GM23338 (cell line): ENCODE data around the gene HMCN2. TPM values are rescaled to one million over a fixed set of nuclear protein-coding genes. Genes with fewer than 3 reads are reported as not detected.

Experiments
- ATAC-seq: fragments of 200-7000 bp; cut with Tn5 transposase; 3 replicates; pipeline ENCODE4 v1.9.1; 2020
- DNase-seq: peaks from one replicate; pipeline ENCODE4 v3.0.0-alpha.2; 2015; ENCODE audit warnings: low spot score
- H2AFZ ChIP-seq: fragments of 200-600 bp; sonication (generic); 2 replicates; pipeline ENCODE4 v1.8.0; 2016; ENCODE audit warnings: antibody characterized with exemption, mild to moderate bottlenecking, moderate library complexity
- H3F3A ChIP-seq: fragments of 200-600 bp; sonication (generic); replicated peaks from 2 replicates; pipeline ENCODE4 v1.8.0; 2017; ENCODE audit warnings: antibody characterized with exemption, mixed run types, low read depth
- H3K27ac ChIP-seq: fragments of 200-600 bp; sonication (generic); 2 replicates; pipeline ENCODE4 v1.6.1; 2016; ENCODE audit warnings: low read depth
- H3K27me3 ChIP-seq: fragments of 200-600 bp; sonication (generic); 2 replicates; pipeline ENCODE4 v1.8.0; 2016; ENCODE audit warnings: mild to moderate bottlenecking, mixed run types, moderate library complexity; ENCODE audit not compliant: insufficient read depth
- H3K36me3 ChIP-seq: fragments of 200-600 bp; sonication (generic); 2 replicates; pipeline ENCODE4 v1.8.0; 2016; ENCODE audit warnings: mild to moderate bottlenecking; ENCODE audit not compliant: insufficient read depth
- H3K4me1 ChIP-seq: fragments of 200-600 bp; sonication (generic); 2 replicates; pipeline ENCODE4 v1.8.0; 2016; ENCODE audit warnings: mild to moderate bottlenecking, moderate library complexity; ENCODE audit not compliant: insufficient read depth
- H3K4me2 ChIP-seq: fragments of 200-600 bp; sonication (generic); 2 replicates; pipeline ENCODE4 v1.7.1; 2017; ENCODE audit warnings: mixed run types
- H3K4me3 ChIP-seq: fragments of 200-600 bp; sonication (generic); 2 replicates; pipeline ENCODE4 v1.6.1; 2016; ENCODE audit warnings: mixed run types
- H3K79me2 ChIP-seq: fragments of 200-600 bp; sonication (generic); replicated peaks from 2 replicates; pipeline ENCODE4 v1.8.0; 2017; ENCODE audit warnings: mild to moderate bottlenecking; ENCODE audit not compliant: insufficient read depth
- H3K9me2 ChIP-seq: fragments of 200-600 bp; sonication (generic); 2 replicates; pipeline ENCODE4 v1.8.0; 2017; ENCODE audit not compliant: insufficient read depth
- H4K20me1 ChIP-seq: fragments of 200-600 bp; sonication (generic); replicated peaks from 2 replicates; pipeline ENCODE4 v1.8.0; 2017; ENCODE audit warnings: mild to moderate bottlenecking; ENCODE audit not compliant: insufficient read depth
- H3K27ac Mint-ChIP-seq: 2 replicates; pipeline ENCODE4 v1.8.0; 2020; ENCODE audit warnings: inconsistent platforms, mild to moderate bottlenecking, moderate library complexity, mixed read lengths
- H3K27me3 Mint-ChIP-seq: 3 replicates; pipeline ENCODE4 v1.8.0; 2022; ENCODE audit warnings: low read depth, mild to moderate bottlenecking, moderate library complexity, mixed read lengths, inconsistent platforms; ENCODE audit not compliant: insufficient read depth, poor library complexity
- H3K36me3 Mint-ChIP-seq: 3 replicates; pipeline ENCODE4 v1.8.0; 2021; ENCODE audit warnings: low read depth, mild to moderate bottlenecking, inconsistent platforms, moderate library complexity, mixed read lengths
- H3K4me1 Mint-ChIP-seq: 3 replicates; pipeline ENCODE4 v1.8.0; 2020; ENCODE audit warnings: mild to moderate bottlenecking, inconsistent platforms, mixed read lengths
- H3K4me3 Mint-ChIP-seq: 3 replicates; pipeline ENCODE4 v1.8.0; 2021; ENCODE audit warnings: moderate library complexity, mild to moderate bottlenecking, inconsistent platforms, mixed read lengths
- H3K9me3 Mint-ChIP-seq: 3 replicates; pipeline ENCODE4 v1.8.0; 2020; ENCODE audit warnings: moderate library complexity, mild to moderate bottlenecking, inconsistent platforms, mixed read lengths
- CREB1 ChIP-seq: fragments of 250-450 bp; sonication (Bioruptor Pico); IDR thresholded peaks from 2 replicates; pipeline ENCODE4 v1.5.0; 2020; ENCODE audit warnings: low read depth, mild to moderate bottlenecking, moderate library complexity
- ETS1 ChIP-seq: IDR thresholded peaks from 2 replicates; pipeline ENCODE4 v1.6.1; 2016; ENCODE audit warnings: antibody characterized with exemption
- EZH2 ChIP-seq: fragments of 200-600 bp; sonication (generic); IDR thresholded peaks from one replicate; pipeline ENCODE4 v1.8.0; 2017; ENCODE audit warnings: antibody characterized with exemption, mild to moderate bottlenecking, low read depth; ENCODE audit not compliant: unreplicated experiment
- EZH2phosphoT487 ChIP-seq: fragments of 200-600 bp; sonication (generic); IDR thresholded peaks from one replicate; pipeline ENCODE4 v1.8.1; 2018; ENCODE audit warnings: antibody characterized with exemption; ENCODE audit not compliant: unreplicated experiment
- JUNB ChIP-seq: IDR thresholded peaks from one replicate; pipeline ENCODE4 v1.6.1; 2016; ENCODE audit warnings: antibody characterized with exemption; ENCODE audit not compliant: unreplicated experiment
- NANOG ChIP-seq: IDR thresholded peaks from 2 replicates; pipeline ENCODE4 v1.6.1; 2016; ENCODE audit warnings: antibody characterized with exemption, borderline replicate concordance
- POLR2AphosphoS5 ChIP-seq: IDR thresholded peaks from 2 replicates; pipeline ENCODE4 v1.6.1; 2016; ENCODE audit warnings: antibody characterized with exemption, low read depth
- STAT1 ChIP-seq: IDR thresholded peaks from one replicate; pipeline ENCODE4 v1.6.1; 2016; ENCODE audit warnings: antibody characterized with exemption; ENCODE audit not compliant: unreplicated experiment
- ZNF114 ChIP-seq: fragments of 250-450 bp; sonication (Bioruptor Pico); IDR thresholded peaks from 2 replicates; pipeline ENCODE4 v1.5.0; 2020; ENCODE audit warnings: mild to moderate bottlenecking, moderate library complexity
- ZNF331 ChIP-seq: fragments of 250-450 bp; sonication (Bioruptor Pico); IDR thresholded peaks from 2 replicates; pipeline ENCODE4 v1.5.0; 2020; ENCODE audit warnings: low read depth, mild to moderate bottlenecking, moderate library complexity
- ZNF462 ChIP-seq: fragments of 250-450 bp; sonication (Bioruptor Pico); IDR thresholded peaks from 2 replicates; pipeline ENCODE4 v1.5.0; 2020; ENCODE audit warnings: mild to moderate bottlenecking, moderate library complexity
- polyA plus RNA-seq: library from polyadenylated mRNA; unstranded; fragments of >200 nt; fragmentation: Nextera tagmentation; extraction: Ambion mirVana; gene quantifications from 2 replicates; pipeline ENCODE4 v1.2.1, GENCODE V29; 2016
- total RNA-seq: library from RNA; depleted of rRNA; stranded (reverse); fragments of >200 nt; shearing (Covaris generic); gene quantifications from 2 replicates; pipeline ENCODE4 v1.2.3, GENCODE V29; 2014
- TF ChIP-seq, protein P1 (sequence below), 2 experiments: fragments of 200-600 bp in 1 of 2; sonication (generic) in 1 of 2; conservative IDR thresholded peaks; 2 replicates each; pipeline versions ENCODE4 v1.5.1 to v1.6.1; 2016 to 2017; ENCODE audit warnings: antibody characterized with exemption in 2 of 2, low read depth in 2 of 2, mild to moderate bottlenecking in 2 of 2, moderate library complexity in 1 of 2
- TF ChIP-seq, protein P2 (sequence below): IDR thresholded peaks from one replicate; pipeline ENCODE4 v1.6.1; 2018; ENCODE audit warnings: antibody characterized with exemption; ENCODE audit not compliant: unreplicated experiment

HMCN2 gene
- total and polyA plus RNA-seq, 2 experiments from 2014 or later: 1.3 to 4.7 TPM

GRCh38 chr9:130306823-130307666 is 41.5 kb downstream of the HMCN2 start (continued):
- TF ChIP-seq ZNF462 (CRISPR knock-in tag): no peak
- no peak for TF ChIP-seq ETS1
- TF ChIP-seq EZH2: no peak
- TF ChIP-seq EZH2phosphoT487: no peak
- no peak for TF ChIP-seq CREB1 (CRISPR knock-in tag)
- no peak for TF ChIP-seq NANOG
- no peak for TF ChIP-seq ZNF114 (CRISPR knock-in tag)
- TF ChIP-seq STAT1: no peak

GRCh38 chr9:130307667-130307943 is 42.0 kb downstream of the HMCN2 start:
- no peak overlapping the region for H3K27ac ChIP-seq
- ATAC-seq (no peak), DNase-seq (no peak)
- H3K27me3 ChIP-seq: no peaks in the 10 kb centered on the region
- no peaks in the 10 kb centered on the region for H3K9me2 ChIP-seq
- Mint-ChIP-seq H3K36me3 (peaks cover 17% of the 10 kb centered on the region), H3K4me3 (no peak overlapping the region), H3K9me3 (no peaks in the 10 kb centered on the region), H3K4me1 (no peaks in the 10 kb centered on the region), H3K27ac (0 out of 2 replicates have a peak overlapping the region, but pooled peaks have one; percentile 44), H3K27me3 (peaks cover 5% of the 10 kb centered on the region)
- no peaks in the 10 kb centered on the region for H3K4me1 ChIP-seq
- no peaks in the 10 kb centered on the region for H3F3A ChIP-seq
- no peaks in the 10 kb centered on the region for H3K36me3 ChIP-seq
- no peak overlapping the region for H2AFZ ChIP-seq
- H3K4me2 ChIP-seq: no peak overlapping the region
- no peaks in the 10 kb centered on the region for H3K79me2 ChIP-seq
- H3K4me3 ChIP-seq: no peak overlapping the region
- H4K20me1 ChIP-seq: no peaks in the 10 kb centered on the region
- no peak for TF ChIP-seq JUNB
- no peak for TF ChIP-seq EZH2
- TF ChIP-seq POLR2AphosphoS5: no peak
- TF ChIP-seq, protein P1, sequence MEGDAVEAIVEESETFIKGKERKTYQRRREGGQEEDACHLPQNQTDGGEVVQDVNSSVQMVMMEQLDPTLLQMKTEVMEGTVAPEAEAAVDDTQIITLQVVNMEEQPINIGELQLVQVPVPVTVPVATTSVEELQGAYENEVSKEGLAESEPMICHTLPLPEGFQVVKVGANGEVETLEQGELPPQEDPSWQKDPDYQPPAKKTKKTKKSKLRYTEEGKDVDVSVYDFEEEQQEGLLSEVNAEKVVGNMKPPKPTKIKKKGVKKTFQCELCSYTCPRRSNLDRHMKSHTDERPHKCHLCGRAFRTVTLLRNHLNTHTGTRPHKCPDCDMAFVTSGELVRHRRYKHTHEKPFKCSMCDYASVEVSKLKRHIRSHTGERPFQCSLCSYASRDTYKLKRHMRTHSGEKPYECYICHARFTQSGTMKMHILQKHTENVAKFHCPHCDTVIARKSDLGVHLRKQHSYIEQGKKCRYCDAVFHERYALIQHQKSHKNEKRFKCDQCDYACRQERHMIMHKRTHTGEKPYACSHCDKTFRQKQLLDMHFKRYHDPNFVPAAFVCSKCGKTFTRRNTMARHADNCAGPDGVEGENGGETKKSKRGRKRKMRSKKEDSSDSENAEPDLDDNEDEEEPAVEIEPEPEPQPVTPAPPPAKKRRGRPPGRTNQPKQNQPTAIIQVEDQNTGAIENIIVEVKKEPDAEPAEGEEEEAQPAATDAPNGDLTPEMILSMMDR (conservative IDR thresholded peaks at IDR 0.05; ENCODE audit: low read depth in 2 of 2): no peak
- no peak for TF ChIP-seq STAT1
- no peak for TF ChIP-seq ZNF331
- TF ChIP-seq, protein P2, sequence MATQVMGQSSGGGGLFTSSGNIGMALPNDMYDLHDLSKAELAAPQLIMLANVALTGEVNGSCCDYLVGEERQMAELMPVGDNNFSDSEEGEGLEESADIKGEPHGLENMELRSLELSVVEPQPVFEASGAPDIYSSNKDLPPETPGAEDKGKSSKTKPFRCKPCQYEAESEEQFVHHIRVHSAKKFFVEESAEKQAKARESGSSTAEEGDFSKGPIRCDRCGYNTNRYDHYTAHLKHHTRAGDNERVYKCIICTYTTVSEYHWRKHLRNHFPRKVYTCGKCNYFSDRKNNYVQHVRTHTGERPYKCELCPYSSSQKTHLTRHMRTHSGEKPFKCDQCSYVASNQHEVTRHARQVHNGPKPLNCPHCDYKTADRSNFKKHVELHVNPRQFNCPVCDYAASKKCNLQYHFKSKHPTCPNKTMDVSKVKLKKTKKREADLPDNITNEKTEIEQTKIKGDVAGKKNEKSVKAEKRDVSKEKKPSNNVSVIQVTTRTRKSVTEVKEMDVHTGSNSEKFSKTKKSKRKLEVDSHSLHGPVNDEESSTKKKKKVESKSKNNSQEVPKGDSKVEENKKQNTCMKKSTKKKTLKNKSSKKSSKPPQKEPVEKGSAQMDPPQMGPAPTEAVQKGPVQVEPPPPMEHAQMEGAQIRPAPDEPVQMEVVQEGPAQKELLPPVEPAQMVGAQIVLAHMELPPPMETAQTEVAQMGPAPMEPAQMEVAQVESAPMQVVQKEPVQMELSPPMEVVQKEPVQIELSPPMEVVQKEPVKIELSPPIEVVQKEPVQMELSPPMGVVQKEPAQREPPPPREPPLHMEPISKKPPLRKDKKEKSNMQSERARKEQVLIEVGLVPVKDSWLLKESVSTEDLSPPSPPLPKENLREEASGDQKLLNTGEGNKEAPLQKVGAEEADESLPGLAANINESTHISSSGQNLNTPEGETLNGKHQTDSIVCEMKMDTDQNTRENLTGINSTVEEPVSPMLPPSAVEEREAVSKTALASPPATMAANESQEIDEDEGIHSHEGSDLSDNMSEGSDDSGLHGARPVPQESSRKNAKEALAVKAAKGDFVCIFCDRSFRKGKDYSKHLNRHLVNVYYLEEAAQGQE: no peak
